ENCODE results near the gene CBFA2T3. TPM values are rescaled to one million over a fixed set of nuclear protein-coding genes. Genes with fewer than 3 reads are reported as not detected.

The CBFA2T3 gene
- total RNA-seq, 1 experiment from 2014 or later, result 2.9 TPM

DNA sequence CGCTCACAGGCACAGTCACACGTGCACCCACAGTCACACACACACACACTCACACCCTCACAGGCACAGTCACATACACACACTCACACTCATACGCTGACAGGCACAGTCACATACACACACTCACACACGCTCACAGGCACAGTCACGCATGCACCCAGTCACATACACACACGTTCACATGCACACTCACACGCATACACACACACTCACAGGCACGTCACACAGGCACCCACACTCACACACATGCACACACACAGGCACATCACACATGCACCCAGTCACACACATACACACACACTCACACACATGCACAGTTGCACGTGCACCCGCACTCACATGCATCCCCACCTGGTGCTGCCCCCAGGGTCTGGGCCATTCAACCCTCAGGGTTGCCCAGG lies 46.1 kb upstream of the CBFA2T3 start:
- DNase-seq, result no peak
- Histone ChIP-seq H2BK12ac (ENCODE audit: insufficient read length, low read depth, low read length) (no peak overlapping the region), H2BK20ac (ENCODE audit: low read depth, low read length, poor library complexity, severe bottlenecking) (no peak overlapping the region), H3K23me2 (ENCODE audit: insufficient read length, low read depth, low read length, poor library complexity, severe bottlenecking) (no peaks in the 10 kb centered on the region), H2AK5ac (ENCODE audit: insufficient read length, low read length) (no peak overlapping the region), H2AFZ (ENCODE audit: low read length) (no peak overlapping the region), H3K18ac (ENCODE audit: insufficient read length, low read depth, low read length) (no peak overlapping the region), H3T11ph (ENCODE audit: low read length) (no peak overlapping the region), H2BK15ac (ENCODE audit: low read depth, low read length) (no peak overlapping the region), H4K20me1 (ENCODE audit: control insufficient read depth, insufficient read depth, insufficient read length) (peaks cover 3% of the 10 kb centered on the region), H4K91ac (ENCODE audit: insufficient read length, low read depth, low read length) (no peak overlapping the region), H4K8ac (replicated peaks; ENCODE audit: insufficient read length, low read depth, low read length) (no peak overlapping the region), H3K4me1 (ENCODE audit: insufficient read depth, low read length) (no peaks in the 10 kb centered on the region; the same call in 1 of the 2 replicates), H3K27ac (ENCODE audit: insufficient read length, low read depth, low read length) (no peak overlapping the region), H3K9me3 (ENCODE audit: control insufficient read depth, low read depth, low read length) (no peaks in the 10 kb centered on the region), H3K23ac (ENCODE audit: insufficient read length, low read depth, low read length) (peak overlapping the region; percentile 10), H4K5ac (ENCODE audit: insufficient read length, low read depth, low read length) (peak overlapping the region; percentile 1), H3K79me1 (ENCODE audit: insufficient read depth, low read depth, low read length, poor library complexity, severe bottlenecking) (no peaks in the 10 kb centered on the region), H3K4ac (ENCODE audit: low read depth, low read length) (no peak overlapping the region), H2BK5ac (ENCODE audit: insufficient read length, low read length) (no peak overlapping the region), H3K14ac (ENCODE audit: insufficient read depth, low read length) (no peak overlapping the region), H3K9ac (ENCODE audit: extremely low read depth, insufficient read length, low read length) (no peak overlapping the region), H3K56ac (ENCODE audit: insufficient read length, low read depth, low read length) (no peak overlapping the region), H3K27me3 (ENCODE audit: insufficient read depth, low read length) (no peaks in the 10 kb centered on the region), H3K79me2 (ENCODE audit: insufficient read depth, low read length) (no peaks in the 10 kb centered on the region), H2BK120ac (ENCODE audit: low read depth, low read length, poor library complexity, severe bottlenecking) (no peak overlapping the region), H3K4me2 (ENCODE audit: insufficient read depth, insufficient read length, low read length) (no peak overlapping the region)
- Mint-ChIP-seq H3K9me3 (peaks cover 0 to 5% of the 10 kb centered on the region in 2 experiments; a peak in 1 of 5 replicates), H3K27ac (peak overlapping the region in 1 of 3 experiments; percentile 1; a peak in 4 of 7 replicates), H3K27me3 (ENCODE audit: low read depth) (peaks cover 30% of the 10 kb centered on the region), H3K36me3 (ENCODE audit: insufficient read depth in 1 of 3, low read depth in 3 of 3) (no peaks in the 10 kb centered on the region), H3K4me1 (peaks cover 3 to 6% of the 10 kb centered on the region in 2 experiments; a peak in 3 of 4 replicates), H3K4me3 (no peak overlapping the region)
- TF ChIP-seq, protein P1, sequence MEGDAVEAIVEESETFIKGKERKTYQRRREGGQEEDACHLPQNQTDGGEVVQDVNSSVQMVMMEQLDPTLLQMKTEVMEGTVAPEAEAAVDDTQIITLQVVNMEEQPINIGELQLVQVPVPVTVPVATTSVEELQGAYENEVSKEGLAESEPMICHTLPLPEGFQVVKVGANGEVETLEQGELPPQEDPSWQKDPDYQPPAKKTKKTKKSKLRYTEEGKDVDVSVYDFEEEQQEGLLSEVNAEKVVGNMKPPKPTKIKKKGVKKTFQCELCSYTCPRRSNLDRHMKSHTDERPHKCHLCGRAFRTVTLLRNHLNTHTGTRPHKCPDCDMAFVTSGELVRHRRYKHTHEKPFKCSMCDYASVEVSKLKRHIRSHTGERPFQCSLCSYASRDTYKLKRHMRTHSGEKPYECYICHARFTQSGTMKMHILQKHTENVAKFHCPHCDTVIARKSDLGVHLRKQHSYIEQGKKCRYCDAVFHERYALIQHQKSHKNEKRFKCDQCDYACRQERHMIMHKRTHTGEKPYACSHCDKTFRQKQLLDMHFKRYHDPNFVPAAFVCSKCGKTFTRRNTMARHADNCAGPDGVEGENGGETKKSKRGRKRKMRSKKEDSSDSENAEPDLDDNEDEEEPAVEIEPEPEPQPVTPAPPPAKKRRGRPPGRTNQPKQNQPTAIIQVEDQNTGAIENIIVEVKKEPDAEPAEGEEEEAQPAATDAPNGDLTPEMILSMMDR (conservative IDR thresholded peaks at IDR 0.05), result no peak
- no CpG with 5 or more reads among the region's 10 CpGs for WGBS (ENCODE audit: extremely low coverage, insufficient read length, low lambda C conversion rate)

All from H9 (cell line).